Activated CD8-positive, alpha-beta memory T cell treated with anti-CD3 and anti-CD28 coated beads, Interleukin-2, amount 50 U/mL, for 4 hours (primary cell): ENCODE measurements around the gene WDR91.
"Not testable (repeated sequence)": the region's sequence is repeated elsewhere in the genome, so short reads cannot be mapped to it uniquely, and the experiment has no call there.

Source experiments
- DNase-seq: peaks from one replicate; pipeline ENCODE4 v3.0.0-alpha.2; 2020

The WDR91 gene

DNA sequence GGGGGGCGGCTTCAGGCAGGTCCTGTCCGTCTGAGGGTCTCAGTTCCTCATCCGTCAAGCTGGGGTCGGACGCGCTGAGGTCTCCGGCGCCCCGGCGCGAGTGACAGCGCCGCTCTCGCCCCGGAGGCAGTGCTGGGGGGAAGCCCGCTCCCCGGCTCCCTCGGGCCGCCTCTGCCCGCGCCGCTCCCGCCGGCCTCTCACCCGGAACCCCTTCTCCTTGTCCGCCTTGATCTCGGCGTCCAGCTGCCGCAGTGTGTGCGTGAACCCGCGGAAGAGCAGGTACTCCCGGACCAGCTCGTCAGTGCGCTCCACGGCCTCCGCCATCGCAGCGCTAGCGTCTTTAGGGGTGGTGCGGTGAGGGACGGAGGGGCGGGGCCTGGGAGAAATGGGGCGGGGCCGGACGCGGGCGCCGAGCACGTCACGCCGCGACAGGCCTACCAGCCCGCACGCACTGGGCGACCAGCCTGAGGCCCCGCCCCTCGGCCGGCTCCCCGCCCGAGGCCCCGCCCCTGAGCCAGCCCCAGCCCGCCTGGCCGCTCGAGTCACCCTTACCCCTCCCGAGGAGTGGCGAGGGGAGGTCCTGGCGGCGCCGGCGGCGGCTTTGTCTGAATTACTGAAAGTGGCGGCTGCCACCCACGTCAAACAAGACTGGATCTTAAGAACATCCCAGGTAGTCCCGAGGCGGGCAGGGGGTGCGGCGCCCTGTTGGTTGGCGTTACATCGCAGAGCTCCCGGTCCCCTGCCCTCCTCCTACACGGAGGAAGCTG lies at the start of gene WDR91:
WDR91 (minus strand) TSS at position 348 of the 767 bp plus-strand sequence; CDS start at position 324, 24 bp downstream.
- peak; percentile 98 for DNase-seq

DNA sequence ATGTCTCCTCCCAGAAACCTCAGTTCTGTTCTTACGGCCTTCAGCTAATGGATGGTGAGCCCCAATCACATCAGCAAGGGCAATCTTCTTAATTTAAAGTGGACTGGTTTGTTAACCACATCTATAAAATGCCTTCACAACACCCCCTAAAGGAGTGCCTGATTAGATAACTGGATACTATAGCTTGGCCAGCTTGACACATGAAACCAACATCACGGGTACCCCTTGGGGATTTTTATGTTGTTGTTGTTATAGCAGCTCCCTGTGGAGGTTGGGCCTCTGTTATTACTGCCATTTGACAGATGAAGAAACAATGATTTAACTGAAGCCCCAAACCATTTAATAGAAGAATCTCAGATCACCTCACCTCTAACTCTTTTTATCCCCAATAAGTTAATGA lies 49.1 kb upstream of the WDR91 start:
- DNase-seq, result no peak

DNA sequence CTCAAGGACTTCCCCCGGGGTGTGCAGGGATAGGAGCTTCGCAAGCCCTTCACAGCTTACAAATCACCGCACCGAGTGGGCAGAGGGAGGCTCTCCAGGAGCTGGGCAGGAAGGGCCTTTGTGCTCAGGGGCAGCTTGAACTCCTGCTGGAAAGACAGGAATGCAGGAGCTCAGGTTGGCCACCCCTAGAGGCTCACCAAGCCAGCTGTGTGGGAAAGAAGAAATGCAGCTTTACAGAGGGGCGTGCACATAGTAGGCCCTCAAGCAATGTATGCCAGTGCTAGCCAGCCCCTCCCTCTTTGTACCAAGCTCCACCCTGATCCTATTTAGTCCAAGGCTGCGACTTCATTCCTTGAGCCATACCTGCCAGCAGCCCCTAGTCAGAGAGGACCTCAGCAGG lies 48.4 kb upstream of the WDR91 start:
- DNase-seq, result no peak

DNA sequence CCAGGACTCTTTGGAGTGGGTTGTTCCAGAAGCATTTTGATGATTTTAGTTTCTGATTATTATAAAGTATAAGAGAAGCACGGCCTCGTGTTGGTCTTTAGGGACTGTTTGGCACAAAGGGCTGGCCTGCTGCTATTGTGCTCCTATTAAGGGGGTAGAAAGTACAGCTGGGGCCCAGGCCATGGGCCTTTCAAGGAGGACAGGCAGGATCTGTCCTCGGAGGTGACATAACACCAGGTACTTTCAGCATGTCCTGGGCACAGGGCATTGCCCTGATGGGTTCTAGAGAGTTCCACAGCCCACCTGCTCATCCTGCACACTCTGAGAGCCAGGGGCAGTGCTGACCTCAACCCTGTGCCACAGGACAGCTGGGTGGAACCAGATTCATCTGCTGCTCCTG lies 47.3 kb upstream of the WDR91 start:
- DNase-seq, result no peak

DNA sequence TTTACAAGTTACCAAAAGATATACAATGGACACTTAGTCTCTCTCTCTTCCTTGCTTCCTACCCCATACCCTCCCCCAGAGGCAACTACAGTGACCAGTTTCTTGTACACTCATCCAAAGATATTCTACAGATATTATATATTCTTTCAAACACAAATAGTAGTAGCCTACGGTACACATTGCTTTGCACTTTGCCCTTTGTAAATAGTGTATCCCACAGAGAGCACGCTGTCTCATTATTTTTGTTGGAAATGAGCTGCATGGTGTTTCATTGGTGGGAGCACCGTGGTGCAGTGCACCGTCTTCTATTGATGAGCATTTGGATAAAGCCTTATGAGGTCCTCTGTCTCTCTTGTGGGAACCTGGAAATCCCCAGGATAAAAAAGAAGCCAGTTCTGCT lies 46.5 kb upstream of the WDR91 start:
- DNase-seq, result no peak

DNA sequence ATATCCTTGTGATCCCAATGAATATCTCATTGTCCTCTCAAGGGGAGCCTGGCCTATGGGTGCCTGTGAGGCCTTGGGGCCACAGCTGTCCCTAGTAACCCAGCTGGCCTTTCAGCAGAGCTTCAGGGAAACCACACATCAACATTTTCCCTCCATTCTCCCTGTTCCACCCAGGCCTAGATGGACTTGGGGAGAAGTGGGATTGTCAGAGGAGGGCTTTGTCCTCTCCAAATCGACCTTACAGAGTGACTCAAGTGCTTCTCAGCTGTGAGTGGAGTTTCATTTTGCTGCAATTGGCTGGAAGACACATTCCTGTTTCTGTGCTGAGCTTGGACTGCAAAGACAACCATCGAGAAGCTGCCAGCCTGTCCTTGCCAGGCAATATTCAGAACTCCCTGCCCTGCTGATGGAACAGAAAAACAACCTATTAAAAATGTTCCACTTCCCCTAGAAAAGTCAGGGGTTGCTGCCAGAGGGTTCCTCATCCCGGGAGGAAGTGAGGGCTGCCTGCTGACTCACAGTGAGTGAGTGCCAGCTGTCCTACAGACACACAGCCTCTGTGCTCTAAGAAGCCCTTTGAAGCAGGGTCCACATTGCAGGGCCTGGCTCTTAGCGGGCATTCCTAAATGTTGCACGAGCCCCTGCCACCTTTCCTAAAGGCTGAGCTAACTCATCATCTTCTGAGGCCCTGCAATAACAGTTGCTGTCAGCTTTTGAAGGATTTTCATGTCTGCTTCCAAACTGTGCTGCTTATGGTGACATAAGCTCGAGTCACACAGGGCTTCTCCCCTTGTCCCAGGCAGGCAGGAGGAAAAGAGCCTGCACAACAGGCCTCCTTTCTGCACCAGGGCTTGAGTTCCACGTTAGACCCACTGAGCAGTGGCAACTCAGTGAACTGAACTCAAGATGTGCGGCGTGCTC lies 42.8 kb upstream of the WDR91 start:
- no peak for DNase-seq

DNA sequence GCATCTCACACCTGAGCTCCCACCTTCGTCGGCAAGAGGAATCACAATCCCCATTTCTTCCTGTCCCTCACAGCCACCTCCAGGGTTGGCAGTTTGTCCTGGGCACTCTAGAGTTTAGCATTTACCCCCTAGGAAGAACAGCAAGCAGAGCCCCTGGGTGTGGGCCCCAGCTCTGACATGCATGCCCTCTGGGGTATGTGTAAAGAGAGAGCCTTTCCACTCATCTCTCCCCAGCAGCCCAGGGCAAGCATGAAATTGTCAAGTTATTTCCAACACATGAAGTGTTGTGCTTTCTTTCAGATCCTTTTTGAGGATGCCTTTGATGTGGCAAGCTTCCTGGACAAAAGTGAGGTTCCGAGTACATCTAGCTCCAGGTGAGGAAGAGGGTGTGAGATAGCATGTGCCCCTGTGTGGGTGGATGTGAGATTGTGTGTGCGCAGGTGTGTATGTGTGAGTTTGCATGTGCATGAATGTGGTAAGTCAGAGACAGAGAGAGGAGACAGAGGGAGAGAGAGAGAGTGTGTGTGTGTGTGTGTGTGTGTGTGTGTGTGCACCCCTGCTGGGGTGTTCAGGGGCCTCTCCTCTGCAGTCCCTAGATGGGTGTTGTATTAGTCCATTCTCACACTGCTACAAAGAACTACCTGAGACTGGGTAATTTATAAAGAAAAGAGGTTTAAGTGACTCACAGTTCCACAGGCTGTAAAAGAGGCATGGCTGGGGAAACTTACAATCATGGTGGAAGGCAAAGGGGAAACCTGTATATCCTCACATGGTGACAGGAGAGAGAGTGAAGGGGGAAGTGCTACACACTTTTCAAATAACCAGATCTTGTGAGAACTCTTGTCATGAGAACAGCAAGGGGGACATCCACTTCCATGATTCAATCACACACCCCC lies 40.4 kb upstream of the WDR91 start:
- DNase-seq, result no peak

DNA sequence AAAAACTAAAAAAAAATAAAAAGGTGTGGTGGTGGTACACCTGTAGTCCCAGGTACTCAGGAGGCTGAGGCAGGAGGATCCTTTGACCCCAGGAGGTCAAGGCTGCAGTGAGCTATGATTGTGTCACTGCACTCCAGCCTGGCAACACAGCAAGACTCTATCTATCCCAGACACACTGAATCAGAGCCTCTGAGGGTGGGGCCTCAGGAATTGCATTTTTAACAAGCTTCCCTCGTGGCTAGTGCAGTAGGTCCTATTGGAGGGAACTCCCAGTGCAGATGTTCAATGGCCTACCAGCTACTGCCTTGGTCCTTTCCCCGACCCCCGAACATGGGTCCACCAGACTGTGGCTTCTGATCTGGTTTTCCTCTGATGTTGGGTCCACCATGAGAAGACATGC lies 37.2 kb upstream of the WDR91 start:
- no peak for DNase-seq

DNA sequence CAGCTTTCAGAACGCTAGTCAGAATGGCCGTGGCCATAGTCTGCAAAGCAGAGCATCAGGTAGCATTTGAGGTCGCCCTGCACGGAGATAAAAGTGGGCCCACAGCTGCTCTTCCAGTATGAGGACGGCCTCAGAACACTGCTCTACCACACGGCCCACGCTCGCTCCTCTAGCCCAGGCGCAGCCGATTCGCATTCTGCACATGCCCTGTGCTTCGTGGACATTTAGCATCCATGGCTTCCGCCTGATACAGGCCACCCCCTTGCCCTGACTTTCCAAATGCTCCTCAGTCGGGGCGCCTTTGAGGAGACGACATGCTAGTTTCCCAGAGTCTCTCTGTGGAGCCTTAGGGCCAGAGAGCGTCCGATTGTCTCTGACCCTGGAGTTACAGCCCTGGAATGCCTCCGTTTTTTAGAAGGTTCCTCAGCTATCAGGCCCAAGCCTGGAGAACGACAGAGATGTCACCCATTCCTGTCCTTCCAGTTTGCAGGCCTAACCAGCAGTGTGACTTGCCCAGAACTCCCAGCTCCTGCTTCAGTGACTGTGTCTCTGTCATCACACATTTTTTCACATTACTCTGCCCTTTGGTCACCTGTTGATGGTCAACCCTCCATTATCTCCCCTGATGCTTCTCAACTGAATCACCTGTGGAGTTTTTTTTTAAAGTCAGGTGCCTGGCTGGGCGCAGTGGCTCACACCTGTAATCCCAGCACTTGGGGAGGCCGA lies 36.6 kb upstream of the WDR91 start:
- DNase-seq, result no peak

DNA sequence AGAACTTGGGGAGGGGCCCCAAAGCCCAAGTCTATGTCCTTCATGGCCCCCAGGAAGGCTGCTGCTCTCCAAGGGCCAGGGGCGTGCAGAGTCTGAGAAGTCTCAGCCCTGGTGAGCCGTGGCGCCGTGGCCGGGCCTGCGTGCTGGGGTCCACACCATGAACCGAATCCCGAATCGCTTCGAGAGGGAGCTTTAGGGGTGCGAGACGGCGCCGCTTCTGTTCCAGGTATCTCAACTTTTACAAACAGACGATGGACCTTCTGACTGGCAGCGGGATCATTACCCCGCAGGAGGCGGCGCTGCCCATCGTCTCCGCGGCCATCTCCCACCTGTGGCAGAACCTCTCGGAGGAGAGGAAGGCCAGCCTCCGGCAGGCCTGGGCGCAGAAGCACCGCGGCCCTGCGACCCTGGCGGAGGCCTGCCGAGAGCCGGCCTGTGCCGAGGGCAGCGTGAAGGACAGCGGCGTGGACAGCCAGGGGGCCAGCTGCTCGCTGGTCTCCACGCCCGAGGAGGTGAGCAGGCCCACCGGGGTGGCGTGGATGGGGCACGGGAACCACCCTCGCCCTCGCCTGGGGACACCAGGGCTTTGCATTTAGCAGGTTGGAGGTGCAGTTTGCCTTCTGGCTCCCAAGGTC lies 35.0 kb upstream of the WDR91 start:
- no peak for DNase-seq

DNA sequence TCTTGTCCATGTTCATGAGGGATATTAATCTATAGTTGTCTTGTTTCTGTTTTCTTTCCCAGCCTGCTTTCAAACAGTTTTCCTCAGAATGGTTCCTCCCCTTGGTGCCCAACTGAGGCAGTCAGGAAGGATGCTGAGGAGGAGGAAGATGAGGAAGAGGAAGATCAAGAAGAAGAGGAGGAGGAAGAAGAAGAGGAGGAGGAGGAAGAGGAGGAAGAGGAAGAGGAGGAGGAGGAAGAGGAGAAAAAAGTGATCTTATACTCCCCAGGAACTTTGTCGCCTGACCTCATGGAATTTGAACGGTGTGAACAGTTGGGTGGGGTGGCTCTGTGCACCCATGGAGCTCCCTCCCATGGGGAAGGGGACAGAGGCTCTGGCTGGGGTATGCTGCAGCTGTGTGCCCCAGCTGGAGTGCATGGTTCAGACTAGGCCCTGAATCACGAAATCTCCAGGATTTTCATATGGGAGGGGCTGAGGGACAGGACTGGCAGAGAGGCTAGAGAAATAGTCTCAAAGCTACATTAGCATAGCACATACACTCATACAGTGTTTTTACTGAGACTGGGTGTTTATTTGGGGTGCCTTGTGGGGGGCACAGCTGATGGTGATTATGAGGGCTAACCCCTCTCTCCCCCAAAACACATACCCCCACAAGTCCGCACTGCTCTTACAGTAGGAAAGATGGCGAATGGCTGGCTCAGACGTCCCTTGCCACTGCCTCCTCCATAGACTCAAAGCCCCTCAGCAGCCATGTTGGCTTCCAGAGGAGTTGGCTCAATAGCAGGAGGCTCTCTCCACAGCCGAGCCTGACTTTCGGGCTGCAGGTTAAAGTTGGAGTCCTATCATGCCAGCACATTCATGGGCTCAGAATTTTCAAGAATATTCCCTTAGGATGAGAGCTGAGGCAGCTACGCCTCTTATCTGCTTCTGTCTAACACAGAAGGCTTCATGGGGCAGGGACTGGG lies 34.2 kb upstream of the WDR91 start:
- DNase-seq, result no peak

DNA sequence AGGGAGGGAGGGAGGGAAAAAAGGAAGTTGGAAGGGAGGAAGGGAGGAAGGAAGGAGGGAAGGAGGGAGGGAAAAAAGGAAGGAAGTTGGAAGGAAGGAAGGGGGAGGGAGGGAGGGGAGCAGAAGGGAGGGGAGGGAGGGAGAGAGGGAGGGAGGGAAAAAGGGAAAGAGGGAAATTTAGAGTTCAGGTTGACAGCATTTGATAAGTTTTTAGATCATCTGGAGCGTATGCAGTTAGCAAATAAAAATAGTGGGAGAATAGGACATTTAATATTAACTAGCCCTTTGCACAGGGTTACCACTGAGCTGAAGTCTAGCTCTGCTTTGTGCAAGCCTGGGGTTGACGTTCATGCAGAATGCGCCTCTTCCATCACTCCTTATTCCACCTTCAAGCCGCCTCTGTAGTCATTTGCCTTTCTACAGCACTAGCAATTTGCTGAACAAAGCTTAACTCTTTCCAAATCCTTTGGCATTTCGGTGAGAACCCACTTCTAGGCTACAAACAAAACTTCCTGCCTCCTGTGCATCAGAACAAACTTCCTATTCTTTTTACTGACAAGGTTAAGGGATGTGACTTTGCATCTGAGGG lies 30.9 kb upstream of the WDR91 start:
- DNase-seq, result no peak

DNA sequence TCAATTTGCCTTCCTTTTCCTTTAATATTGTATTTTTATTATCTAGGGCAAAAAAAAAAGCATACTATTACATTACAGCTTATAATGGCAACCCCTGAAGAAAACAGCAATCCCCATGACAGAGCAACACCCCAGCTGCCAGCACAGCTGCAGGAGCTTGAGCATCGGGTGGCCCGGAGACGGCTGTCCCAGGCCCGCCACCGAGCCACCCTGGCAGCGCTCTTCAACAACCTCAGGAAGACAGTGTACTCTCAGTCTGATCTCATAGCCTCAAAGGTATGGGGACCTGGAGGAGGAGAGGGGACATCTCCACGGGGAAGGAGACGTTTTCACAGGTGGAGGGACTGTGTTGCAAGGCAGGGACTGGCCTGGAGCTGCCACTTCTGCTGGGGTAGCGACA lies 29.1 kb upstream of the WDR91 start:
- DNase-seq, result no peak

DNA sequence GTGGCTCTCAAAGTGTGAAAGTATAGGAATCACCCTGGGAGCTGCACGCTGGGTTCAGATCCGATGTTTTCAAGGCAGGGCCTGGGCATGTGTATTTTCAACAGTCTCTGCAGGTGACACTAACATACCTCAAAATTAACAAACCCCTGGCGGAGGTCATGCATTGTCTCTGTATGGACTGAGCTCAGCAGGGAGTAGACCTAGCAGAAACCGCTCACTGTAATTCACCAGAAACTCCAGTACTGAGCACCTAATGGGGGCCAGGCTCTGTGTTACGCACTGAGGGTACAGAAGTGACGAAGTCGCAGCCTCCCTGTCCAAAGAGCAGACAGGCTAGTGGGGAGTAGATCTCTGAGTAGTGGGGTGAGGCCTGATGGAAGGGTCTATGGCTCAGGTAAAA lies 27.9 kb upstream of the WDR91 start:
- DNase-seq, result no peak

DNA sequence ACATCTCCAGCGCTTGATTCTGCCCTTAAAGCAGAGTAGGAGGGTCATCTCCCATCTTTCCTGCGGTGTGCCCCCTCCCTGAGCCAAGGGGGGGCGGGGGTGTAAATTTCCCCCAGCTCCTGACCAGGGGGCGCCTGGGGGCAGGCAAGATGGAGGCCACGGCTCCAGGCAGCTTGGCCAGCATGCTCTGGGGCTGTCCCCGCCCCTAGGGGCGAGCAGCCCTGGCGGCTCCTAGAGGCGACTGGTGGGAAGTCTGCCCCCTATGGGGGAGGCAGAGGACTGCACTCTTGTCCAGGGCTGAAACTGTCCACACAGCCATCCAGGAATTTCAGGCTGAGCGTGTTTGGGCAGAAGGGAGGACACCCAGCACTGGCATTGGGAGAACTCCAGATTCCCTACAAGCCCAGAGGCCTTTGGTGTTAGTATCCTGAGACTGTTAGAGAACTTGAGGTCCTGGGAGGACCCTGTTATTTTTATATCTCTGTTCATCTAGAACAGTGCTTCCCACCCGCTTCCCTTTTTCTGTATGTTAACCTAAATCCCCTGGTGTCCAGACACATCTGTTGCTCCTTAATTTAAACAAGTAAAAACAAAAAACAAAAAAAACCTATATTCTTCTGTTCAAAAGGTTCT lies 26.9 kb upstream of the WDR91 start:
- DNase-seq, result no peak

DNA sequence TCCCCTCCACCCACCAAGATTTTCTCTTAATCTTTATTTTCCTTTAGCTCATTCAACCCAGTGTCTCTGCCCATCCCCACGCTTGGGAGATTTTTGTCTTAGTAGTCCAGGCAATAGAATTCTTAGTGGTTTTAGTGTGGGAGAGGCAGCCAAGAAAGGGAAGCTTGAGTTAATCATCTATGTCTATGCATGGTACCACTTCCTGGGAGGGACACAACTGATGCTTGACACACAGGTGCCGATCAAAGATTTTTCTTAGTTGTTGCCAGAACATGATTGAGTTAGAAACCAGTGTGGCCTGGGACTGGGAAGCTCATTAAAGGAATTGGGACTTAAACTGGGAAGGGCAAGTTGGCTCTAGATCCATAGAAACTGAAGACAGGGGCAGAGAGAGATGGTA lies 25.4 kb upstream of the WDR91 start:
- DNase-seq, result no peak

DNA sequence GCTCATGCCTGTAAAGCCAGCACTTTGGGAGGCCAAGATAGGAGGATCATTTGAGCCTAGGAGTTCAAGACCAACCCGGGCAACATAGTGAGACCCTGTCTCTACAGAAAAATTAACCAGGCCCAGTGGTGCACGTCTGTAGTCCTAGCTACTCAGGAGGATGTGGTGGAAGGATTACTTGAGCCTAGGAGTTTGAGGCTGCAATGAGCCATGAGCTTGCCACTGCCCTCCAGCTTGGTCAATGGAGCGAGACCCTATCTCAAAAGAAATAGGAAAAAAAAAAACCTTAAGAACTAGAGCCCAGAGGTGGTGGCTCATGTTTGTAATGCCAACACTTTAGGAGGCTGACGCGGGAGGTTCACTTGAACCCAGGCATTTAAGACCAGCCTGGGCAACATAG lies 24.5 kb upstream of the WDR91 start:
- no peak for DNase-seq

DNA sequence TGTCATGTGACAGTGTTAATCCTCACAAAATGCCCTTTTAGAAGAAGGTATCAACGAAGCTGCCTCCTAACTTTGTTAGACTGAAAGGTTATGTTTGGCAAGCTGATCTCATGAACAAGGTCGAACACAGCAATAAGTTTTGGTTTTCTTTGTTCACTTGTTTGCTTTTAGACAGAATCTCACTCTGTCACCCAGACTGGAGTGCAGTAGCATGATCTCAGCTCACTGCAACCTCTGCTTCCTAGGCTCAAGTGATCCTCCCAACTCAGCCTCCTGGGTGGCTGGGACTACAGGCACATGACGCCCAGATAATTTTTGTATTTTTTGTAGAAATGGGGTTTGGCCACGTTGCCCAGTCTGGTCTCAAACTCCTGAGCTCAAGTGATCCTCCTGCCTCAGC lies 23.4 kb upstream of the WDR91 start:
- DNase-seq, result no peak

DNA sequence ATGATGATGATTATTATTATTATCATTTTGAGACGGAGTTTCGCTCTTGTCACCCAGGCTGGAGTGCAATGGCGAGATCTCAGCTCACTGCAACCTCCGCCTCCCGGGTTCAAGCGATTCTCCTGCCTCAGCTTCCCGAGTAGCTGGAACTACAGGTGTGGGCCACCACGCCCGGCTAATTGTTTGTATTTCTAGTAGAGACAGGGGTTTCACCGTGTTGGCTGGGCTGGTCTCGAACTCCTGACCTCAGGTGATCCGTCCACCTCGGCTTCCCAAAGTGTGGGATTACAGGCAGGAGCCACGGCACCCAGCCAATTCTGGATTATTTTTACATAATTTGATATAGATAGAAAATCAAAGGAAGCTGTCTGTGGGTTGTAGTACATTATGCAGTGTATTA lies 22.8 kb upstream of the WDR91 start:
- not testable (repeated sequence) for DNase-seq

DNA sequence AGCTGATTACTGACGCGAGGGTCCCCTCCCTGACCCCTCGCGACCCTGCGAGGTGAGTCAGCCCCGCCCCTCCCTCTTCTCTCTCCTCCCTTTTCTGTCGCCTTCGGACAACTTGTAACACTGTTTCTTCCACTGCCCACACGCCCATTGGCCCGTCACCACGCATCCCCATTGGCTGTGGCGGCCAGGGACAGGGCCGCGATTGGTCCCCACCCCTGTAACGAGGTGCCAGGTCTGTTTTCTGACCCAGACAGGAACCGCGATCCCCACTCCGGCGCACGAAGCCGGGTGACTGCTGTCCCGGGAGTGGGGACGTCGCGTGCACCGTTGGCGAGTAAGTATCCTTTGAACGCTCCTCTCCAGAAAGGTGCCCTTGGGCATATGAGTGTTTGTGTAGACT lies 22.2 kb upstream of the WDR91 start, which contains the start of gene STRA8:
STRA8 (plus strand) TSS at position 269 of the 400 bp plus-strand sequence. CDS start 6,687 bp downstream, outside the sequence.
- DNase-seq, result no peak
